Measurements from ENCODE around the gene NRAP.

DNA sequence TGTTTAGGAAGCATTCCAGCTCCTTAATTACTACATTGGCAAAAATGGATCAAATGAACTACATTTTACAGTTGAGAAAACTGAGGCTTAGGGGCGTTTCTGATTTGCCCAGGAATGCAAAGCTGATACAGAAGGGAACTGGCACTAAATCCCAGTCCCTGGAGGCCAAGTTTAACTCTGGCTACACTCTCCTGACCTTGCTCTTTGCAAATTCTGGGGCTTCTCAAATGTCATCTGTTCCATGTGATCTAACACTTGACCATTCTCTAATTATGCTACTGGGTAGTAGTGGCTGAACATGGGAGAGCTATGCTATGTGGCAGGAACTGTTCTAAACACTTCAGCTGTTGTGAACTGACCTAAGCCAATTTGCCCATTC, 122.3 kb downstream of the NRAP start:
- TF ChIP-seq, protein P1, sequence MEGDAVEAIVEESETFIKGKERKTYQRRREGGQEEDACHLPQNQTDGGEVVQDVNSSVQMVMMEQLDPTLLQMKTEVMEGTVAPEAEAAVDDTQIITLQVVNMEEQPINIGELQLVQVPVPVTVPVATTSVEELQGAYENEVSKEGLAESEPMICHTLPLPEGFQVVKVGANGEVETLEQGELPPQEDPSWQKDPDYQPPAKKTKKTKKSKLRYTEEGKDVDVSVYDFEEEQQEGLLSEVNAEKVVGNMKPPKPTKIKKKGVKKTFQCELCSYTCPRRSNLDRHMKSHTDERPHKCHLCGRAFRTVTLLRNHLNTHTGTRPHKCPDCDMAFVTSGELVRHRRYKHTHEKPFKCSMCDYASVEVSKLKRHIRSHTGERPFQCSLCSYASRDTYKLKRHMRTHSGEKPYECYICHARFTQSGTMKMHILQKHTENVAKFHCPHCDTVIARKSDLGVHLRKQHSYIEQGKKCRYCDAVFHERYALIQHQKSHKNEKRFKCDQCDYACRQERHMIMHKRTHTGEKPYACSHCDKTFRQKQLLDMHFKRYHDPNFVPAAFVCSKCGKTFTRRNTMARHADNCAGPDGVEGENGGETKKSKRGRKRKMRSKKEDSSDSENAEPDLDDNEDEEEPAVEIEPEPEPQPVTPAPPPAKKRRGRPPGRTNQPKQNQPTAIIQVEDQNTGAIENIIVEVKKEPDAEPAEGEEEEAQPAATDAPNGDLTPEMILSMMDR (IDR thresholded peaks at IDR 0.05; ENCODE audit: poor library complexity, severe bottlenecking) = no peak
- TF ChIP-seq EP300 (conservative IDR thresholded peaks at IDR 0.05; ENCODE audit: poor library complexity, severe bottlenecking) (no peak), POLR2AphosphoS5 (IDR thresholded peaks at IDR 0.05) (no peak), EZH2 (IDR thresholded peaks at IDR 0.05; ENCODE audit: borderline replicate concordance, insufficient read depth, low read length, poor library complexity, severe bottlenecking) (no peak), MXI1 (conservative IDR thresholded peaks at IDR 0.05; ENCODE audit: poor library complexity, severe bottlenecking) (no peak), TAF1 (IDR thresholded peaks at IDR 0.05; ENCODE audit: low read depth) (no peak), REST (IDR thresholded peaks at IDR 0.05; ENCODE audit: borderline replicate concordance) (no peak), RAD21 (conservative IDR thresholded peaks at IDR 0.05) (no peak)

Measured in neural cell (in vitro differentiated cells).